GM19467 (cell line): ENCODE results near the gene DGKB.

ENCODE experiments used
- ATAC-seq: cut with Tn5 transposase; IDR thresholded peaks from one replicate; pipeline ENCODE4 v1.9.1; 2021; ENCODE audit warnings: mild to moderate bottlenecking, moderate library complexity; ENCODE audit not compliant: unreplicated experiment

Gene DGKB

DNA sequence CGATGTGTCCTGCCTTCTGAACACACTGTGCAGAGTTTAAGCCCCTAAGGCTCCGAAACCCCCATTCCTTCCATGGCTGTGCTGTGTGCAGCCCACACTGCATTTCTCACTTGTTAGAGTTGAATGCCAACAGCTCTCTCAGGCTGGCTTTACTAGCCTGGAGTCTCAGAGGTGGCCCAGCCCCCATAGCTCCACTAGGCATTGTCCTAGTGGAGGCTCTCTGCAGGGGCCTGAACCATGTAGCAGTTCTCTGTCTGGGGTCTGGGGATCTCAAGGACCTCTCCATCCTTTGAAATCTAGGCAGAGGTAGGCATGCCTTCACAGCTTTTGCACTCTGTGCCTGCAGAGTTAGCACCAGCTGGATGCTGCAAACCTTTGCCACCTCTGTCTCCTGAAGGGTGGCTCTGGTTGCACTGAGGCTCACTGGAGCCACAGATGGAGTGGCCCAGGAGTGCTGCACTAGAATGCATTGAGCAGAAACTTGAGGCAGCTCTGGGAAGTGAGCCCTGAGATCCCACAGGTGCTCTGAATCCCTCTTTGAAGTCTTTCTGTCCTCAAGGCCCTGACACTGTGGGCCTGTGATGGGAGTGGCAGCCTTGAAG is 301.7 kb downstream of the DGKB start:
- ATAC-seq = no peak

- ATAC-seq = no peak
Observed at GRCh38 chr7:14598978-14599377, 303.6 kb downstream of the DGKB start.

- no peak for ATAC-seq
Observed at GRCh38 chr7:14596421-14596820, 306.1 kb downstream of the DGKB start.

DNA sequence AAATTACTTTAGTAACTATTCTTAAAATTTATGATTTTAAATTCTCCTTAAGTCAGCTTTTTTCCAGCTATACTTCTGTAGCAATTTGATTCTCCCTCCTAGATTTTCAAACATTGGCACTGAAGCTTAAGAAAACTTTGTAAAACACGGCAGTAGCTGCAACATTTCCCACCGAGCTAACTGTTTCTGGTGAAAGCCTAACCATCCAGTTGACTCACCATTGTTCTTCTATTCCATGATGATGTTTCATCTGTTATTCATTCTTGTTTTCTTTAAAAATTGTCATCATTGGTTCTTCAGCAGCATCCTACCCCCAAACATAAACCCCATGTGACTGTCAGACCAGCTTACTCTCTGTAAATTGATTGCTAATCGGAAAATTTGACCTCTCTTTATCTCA is 312.3 kb downstream of the DGKB start:
- ATAC-seq = no peak

- ATAC-seq = no peak
Observed at GRCh38 chr7:14585232-14585631, 317.3 kb downstream of the DGKB start.

DNA sequence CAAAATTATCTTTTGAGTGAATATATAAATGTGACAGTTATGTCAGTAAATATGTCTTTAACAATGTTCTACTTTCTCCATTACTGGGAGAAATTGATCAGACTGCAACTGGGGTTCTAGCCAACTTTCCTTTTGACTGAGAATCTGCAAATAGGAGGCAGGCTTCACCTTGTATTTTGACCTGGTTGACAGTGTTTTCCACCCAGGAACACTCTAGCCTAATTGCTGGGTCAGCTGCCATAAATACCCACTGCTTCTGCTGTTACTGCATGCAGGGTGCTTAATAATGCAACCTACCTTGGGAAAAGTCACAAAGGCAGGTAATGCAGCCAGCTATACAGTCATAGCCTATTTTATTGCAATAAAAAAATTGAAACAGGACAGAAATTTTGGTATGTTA is 319.0 kb downstream of the DGKB start:
- no peak for ATAC-seq

GRCh38 chr7:14582010-14582409 is 320.5 kb downstream of the DGKB start:
- no peak for ATAC-seq

DNA sequence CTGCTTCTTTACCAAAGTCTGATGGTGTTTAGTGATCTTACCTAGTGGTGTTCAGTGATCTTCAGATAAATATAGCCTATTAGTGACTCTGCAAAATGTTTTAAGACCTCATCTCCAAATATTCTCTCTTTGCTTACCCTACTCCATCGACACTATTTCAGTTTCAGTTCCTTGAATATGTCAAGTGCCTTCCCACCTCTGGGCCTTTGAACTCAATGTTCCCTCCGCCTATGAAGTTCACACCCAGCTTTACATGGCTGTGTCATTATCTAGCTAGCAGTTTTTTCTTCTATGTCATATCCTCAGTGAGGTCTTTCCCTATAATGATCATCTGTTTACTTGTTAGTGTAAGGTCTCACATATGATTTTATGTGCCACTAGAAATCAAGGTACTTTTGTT is 322.6 kb downstream of the DGKB start:
- ATAC-seq = no peak

- ATAC-seq = no peak
Observed at GRCh38 chr7:14576578-14576977, 326.0 kb downstream of the DGKB start.

GRCh38 chr7:14570750-14571607 is 331.6 kb downstream of the DGKB start:
- ATAC-seq = no peak

DNA sequence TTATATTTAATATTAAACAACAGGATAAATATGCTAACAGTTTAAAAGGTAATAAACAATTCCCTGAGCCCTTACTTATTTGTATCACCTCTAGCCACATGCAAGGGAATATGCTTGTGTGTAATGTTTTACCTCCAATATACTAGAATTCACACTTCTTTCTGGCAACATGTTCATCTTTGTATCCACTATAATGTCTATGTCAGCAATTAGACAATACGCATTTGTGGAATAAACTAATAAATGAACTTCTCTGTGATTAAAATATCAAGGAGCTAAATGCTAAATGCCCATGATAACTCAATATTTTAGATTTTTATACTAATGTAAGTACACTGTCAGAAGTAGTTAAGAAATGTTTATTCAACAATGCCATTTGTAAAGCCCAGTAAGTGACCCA is 350.5 kb downstream of the DGKB start:
- no peak for ATAC-seq

GRCh38 chr7:14551310-14551709 is 351.2 kb downstream of the DGKB start:
- no peak for ATAC-seq

- ATAC-seq = no peak
Observed at GRCh38 chr7:14542624-14543023, 359.9 kb downstream of the DGKB start.

GRCh38 chr7:14521183-14521582 is 381.4 kb downstream of the DGKB start:
- no peak for ATAC-seq

DNA sequence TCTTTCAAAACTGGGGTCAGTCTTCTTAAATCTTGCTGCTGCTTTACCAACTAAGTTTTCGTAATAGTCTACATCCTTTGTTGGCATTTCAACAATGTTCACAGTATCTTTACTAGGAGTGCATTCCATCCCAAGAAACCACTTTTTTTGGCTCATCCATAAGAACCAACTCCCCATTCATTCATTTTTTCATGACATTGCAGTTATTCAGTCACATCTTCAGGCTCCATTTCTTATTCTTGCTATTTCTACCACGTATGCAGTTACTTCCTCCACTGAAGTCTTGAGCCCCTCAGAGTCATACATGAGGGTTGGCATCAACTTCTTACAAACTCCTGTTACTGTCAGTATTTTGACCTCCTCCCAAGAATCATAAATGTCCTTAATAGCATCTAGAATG is 392.3 kb downstream of the DGKB start:
- no peak for ATAC-seq

GRCh38 chr7:14507617-14508016 is 394.9 kb downstream of the DGKB start:
- no peak for ATAC-seq

DNA sequence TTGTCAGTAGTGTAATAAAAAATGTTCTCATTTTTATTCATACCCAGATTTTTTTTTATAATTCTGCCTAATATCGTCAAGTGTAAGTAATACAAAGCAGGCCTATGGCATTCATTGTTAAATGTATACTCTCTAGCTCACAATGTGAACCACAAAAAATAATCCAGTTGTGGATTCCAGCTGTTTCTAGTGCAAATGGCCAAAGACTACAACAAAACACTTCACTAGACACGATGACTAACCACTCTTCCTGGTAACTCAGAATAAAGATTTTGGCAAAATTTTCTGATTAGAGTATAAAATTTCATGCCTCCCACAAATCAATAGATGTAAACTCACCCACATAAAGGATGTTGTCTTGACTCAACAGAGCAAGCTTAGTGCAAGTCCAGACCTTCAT is 396.6 kb downstream of the DGKB start:
- ATAC-seq = no peak

- no peak for ATAC-seq
Observed at GRCh38 chr7:14504134-14504533, 398.4 kb downstream of the DGKB start.

GRCh38 chr7:14503623-14504022 is 398.9 kb downstream of the DGKB start:
- ATAC-seq = no peak

DNA sequence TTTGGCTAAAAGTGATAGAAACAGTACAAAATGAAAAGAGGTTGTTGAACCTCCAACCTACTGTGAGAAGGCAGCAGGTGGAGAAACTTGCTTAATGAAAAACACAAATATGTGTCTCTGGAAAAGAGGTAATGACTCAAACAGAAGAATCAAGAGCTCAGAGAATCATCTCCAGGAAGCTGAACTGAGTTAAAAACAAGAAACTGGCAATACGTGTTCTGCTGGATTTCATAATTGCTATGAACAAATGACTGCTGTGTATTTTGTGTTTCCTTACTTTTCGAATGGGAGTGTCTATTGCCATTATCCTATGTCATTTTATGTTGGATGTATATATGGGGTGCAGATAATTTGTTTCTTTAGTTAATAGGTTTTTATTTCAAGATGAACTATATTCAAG is 401.1 kb downstream of the DGKB start:
- ATAC-seq = no peak

- no peak for ATAC-seq
Observed at GRCh38 chr7:14497390-14497789, 405.2 kb downstream of the DGKB start.

- ATAC-seq = no peak
Observed at GRCh38 chr7:14495633-14496032, 406.9 kb downstream of the DGKB start.
